Activated naive CD4-positive, alpha-beta T cell treated with anti-CD3 and anti-CD28 coated beads, Interleukin-2, amount 50 U/mL, for 24 hours (primary cell): ENCODE data around the gene LRRC27.
"Not testable (repeated sequence)": the region's sequence is repeated elsewhere in the genome, so short reads cannot be mapped to it uniquely, and the experiment has no call there.

Source experiments
- H3K27ac Mint-ChIP-seq: one replicate; pipeline ENCODE4 v1.8.0; 2021; ENCODE audit warnings: mild to moderate bottlenecking, mixed read lengths
- H3K27me3 Mint-ChIP-seq: one replicate; pipeline ENCODE4 v1.8.0; 2021; ENCODE audit warnings: mixed read lengths
- H3K36me3 Mint-ChIP-seq: one replicate; pipeline ENCODE4 v1.8.0; 2021; ENCODE audit warnings: mixed read lengths
- H3K4me1 Mint-ChIP-seq: one replicate; pipeline ENCODE4 v1.8.0; 2021; ENCODE audit warnings: mixed read lengths
- H3K4me3 Mint-ChIP-seq: one replicate; pipeline ENCODE4 v1.8.0; 2021; ENCODE audit warnings: mild to moderate bottlenecking, mixed read lengths
- H3K9me3 Mint-ChIP-seq: one replicate; pipeline ENCODE4 v1.8.0; 2021; ENCODE audit warnings: mixed read lengths

The LRRC27 gene

GRCh38 chr10:132379026-132379425 lies 47.0 kb downstream of the LRRC27 start:
- H3K27ac Mint-ChIP-seq, H3K27me3 Mint-ChIP-seq, H3K36me3 Mint-ChIP-seq, H3K4me1 Mint-ChIP-seq, H3K9me3 Mint-ChIP-seq, H3K4me3 Mint-ChIP-seq: not testable (repeated sequence)

DNA sequence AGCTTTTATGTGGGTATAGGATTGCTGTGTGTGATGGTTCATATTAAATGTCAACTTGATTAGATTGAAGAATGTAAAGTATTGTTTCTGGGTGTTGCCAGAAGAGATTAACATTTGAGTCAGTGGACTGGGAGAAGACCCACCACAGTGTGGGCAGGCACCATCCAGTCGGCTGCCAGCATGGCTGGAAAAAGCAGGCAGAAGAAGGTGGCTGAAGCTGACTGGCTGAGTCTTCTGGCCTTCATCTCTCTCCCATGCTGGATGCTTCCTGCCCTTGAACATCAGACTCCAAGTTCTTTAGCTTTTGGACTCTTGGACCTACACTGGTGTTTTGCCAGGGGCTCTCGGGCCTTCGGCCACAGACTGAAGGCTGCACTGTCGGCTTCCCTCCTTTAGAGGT lies 49.0 kb downstream of the LRRC27 start:
- H3K4me3 Mint-ChIP-seq, H3K4me1 Mint-ChIP-seq, H3K36me3 Mint-ChIP-seq, H3K27ac Mint-ChIP-seq, H3K9me3 Mint-ChIP-seq, H3K27me3 Mint-ChIP-seq: not testable (repeated sequence)

DNA sequence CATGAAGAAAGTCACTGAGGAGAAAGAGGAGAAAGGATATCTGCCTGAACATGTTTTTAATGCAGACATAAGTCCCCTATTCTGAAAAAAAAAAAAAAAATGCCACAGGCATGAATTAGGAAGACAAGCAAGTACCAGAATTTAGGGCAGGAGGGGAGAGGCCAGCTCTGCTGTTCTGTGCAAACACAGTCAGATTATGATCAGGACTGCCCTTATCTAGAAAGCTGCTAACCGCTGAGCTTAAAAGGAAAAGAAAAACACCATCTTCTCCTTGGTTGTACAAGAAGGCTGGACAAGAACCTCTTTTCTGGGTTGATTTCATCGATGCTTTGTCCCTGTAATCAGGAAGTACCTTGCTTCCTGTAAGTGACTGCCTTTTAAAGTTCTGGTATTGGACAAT lies 49.7 kb downstream of the LRRC27 start:
- Mint-ChIP-seq H3K36me3 (peaks cover 2% of the 10 kb centered on the region), H3K27me3 (no peaks in the 10 kb centered on the region), H3K9me3 (no peaks in the 10 kb centered on the region), H3K4me3 (no peak overlapping the region), H3K4me1 (peaks cover 4% of the 10 kb centered on the region), H3K27ac (no peak overlapping the region)

DNA sequence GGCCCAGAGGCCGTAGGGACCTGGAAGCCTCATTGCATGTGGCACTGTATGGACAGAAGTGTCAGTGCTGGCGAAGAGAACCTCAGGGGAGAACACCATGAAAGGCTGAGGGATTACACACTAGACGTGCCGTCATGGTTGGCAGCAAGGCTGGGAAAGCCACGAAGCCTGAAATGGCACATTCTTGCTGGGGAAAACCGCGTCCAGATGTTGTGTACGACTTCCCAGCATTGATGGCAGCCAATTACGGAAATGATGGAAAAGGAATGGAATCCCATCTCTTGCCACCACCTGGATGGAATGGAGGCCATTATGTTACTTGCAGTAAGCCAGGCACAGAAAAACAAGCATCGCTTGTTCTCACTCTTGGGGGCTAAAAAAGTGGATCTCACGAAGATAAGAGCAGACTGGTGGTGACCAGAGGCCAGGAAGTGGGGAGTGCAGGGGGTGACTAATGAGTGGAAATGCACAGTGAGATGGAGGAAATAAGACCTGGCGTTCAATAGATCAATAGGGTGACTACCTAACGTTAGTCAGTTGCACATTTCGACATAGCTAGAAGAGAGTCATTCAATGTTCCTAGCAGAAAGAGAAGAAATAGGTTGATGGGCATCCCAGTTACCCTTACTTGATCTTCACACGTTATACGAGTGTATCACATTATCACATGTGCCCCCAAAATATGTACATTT lies 50.4 kb downstream of the LRRC27 start:
- Mint-ChIP-seq H3K27ac (no peak overlapping the region), H3K36me3 (peaks cover 2% of the 10 kb centered on the region), H3K4me3 (no peak overlapping the region), H3K4me1 (peaks cover 4% of the 10 kb centered on the region), H3K27me3 (no peaks in the 10 kb centered on the region), H3K9me3 (no peaks in the 10 kb centered on the region)

- peaks cover 7% of the 10 kb centered on the region for H3K4me1 Mint-ChIP-seq
- no peak overlapping the region for H3K27ac Mint-ChIP-seq
- no peaks in the 10 kb centered on the region for H3K27me3 Mint-ChIP-seq
- H3K9me3 Mint-ChIP-seq = no peaks in the 10 kb centered on the region
- peaks cover 2% of the 10 kb centered on the region for H3K36me3 Mint-ChIP-seq
- H3K4me3 Mint-ChIP-seq = no peak overlapping the region
Observed at GRCh38 chr10:132383101-132383500, 51.1 kb downstream of the LRRC27 start.

DNA sequence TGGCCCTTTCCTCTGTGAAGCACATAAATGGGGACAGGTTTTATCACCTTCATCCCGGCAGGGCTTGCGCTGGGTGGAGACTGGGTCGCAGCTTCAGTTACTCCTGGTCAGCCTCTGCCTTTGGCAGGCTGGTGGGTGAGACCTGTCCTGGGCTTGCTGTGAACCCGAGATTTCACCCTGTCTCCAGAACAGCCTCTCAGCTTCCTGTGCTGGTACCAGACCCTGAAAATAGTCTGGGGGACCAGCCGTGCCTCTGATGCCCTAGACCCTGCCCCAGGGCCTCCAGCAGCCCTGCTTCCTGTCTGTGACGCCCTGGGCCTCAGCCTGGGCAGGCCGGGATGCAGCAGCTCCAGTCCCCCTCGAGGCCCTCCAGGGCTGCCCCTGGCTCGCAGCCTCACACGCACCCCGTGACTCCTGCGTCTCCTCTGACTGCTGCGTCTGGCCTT lies 51.8 kb downstream of the LRRC27 start:
- peaks cover 2% of the 10 kb centered on the region for H3K36me3 Mint-ChIP-seq
- H3K27ac Mint-ChIP-seq = no peak overlapping the region
- no peaks in the 10 kb centered on the region for H3K27me3 Mint-ChIP-seq
- H3K9me3 Mint-ChIP-seq = no peaks in the 10 kb centered on the region
- no peak overlapping the region for H3K4me3 Mint-ChIP-seq
- peaks cover 7% of the 10 kb centered on the region for H3K4me1 Mint-ChIP-seq

DNA sequence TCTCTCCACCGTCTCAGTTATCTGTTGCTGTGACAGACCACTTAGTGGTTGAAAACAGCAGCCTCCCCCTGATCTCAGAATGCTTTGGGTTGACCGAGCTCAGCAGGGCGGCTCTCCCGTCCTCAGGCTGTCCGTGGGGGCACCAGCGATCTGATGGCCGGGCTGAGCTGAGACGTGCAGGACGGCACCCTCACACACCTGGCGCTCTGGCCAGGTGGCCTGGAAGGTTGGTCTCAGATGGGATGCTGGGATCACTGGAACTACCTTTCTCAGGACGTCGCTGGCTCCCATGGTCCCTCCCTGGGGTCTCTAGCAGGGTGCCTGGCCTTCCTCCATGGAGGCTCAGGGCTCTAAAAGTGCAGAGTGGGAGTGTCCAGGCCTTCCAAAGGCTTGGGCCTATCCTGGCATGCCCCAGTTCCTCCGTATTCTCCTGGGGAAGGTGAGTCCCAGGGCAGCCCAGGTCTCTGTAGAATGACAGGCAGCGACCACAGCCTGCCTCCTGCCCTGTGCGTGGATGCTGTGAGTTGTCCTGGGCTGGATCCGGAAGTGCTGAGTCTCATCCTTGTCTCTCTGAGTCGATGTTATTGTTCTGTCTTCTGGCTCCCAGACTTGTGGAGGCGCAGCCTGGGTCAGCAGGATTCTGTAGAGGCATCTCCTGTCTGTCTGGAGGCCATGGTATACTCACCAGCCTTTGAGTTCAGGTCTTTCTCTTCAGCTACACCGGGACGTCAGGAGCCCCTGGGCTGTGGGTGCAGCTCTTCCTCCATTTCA lies 52.8 kb downstream of the LRRC27 start:
- H3K27ac Mint-ChIP-seq = no peak overlapping the region
- peaks cover 7% of the 10 kb centered on the region for H3K4me1 Mint-ChIP-seq
- H3K4me3 Mint-ChIP-seq = no peak overlapping the region
- no peaks in the 10 kb centered on the region for H3K27me3 Mint-ChIP-seq
- H3K9me3 Mint-ChIP-seq = no peaks in the 10 kb centered on the region
- no peaks in the 10 kb centered on the region for H3K36me3 Mint-ChIP-seq

DNA sequence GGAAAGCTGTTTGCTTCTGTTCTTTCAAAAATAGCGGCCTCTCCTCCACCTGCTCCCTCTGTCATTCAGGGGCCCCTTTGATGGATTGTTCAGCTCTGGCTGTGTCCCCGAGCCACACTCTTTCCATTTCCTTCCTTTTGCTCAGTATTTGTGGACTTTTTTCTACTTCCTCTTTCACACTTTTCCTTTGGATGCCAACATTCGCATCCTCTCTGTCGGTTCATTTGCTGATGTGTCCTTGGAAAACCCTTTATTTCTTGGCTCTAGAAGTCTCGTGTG lies 53.3 kb downstream of the LRRC27 start:
- Mint-ChIP-seq H3K4me1 (peaks cover 7% of the 10 kb centered on the region), H3K27me3 (no peaks in the 10 kb centered on the region), H3K4me3 (no peak overlapping the region), H3K36me3 (no peaks in the 10 kb centered on the region), H3K27ac (no peak overlapping the region), H3K9me3 (no peaks in the 10 kb centered on the region)

GRCh38 chr10:132385721-132386418 lies 53.9 kb downstream of the LRRC27 start:
- Mint-ChIP-seq H3K27ac (no peak overlapping the region), H3K9me3 (no peaks in the 10 kb centered on the region), H3K4me1 (peaks cover 7% of the 10 kb centered on the region), H3K36me3 (no peaks in the 10 kb centered on the region), H3K27me3 (no peaks in the 10 kb centered on the region), H3K4me3 (no peak overlapping the region)

DNA sequence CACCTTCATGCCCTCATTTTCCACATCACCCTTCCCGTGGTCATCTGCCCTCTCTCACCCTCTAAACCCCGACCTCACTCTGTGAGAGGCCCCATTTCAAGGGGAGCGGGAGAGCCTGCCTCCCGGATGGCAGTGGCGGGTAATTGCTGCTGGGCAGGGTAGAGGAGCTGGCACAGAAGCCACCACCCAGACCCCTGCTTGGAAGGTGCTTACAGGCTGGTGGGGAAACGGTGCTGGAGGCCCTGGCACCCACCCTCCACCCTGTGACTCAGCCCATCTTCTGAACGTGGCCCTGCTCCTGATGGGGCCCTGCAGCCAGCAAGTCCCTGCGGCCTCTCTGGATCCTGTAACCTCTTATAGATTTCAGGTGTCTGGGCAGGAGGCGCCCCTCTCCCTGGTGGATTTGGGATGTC lies 54.4 kb downstream of the LRRC27 start:
- no peak overlapping the region for H3K27ac Mint-ChIP-seq
- no peak overlapping the region for H3K4me3 Mint-ChIP-seq

DNA sequence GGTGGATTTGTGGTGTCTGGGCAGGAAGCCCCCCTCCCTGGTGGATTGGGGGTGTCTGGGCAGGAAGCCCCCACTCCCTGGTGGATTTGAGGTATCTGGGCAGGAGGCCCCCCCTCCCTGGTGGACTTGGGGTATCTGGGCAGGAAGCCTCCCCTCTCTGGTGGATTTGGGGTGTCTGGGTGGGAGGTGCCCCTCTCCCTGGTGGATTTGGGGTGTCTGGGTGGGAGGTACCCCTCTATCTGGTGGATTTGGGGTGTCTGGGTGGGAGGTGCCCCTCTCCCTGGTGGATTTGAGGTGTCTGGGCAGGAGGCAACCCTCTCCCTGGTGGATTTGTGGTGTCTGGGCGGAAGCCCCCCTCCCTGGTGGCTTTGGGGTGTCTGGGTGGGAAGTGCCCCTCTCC lies 54.9 kb downstream of the LRRC27 start:
- H3K4me3 Mint-ChIP-seq, H3K27ac Mint-ChIP-seq, H3K9me3 Mint-ChIP-seq, H3K36me3 Mint-ChIP-seq, H3K4me1 Mint-ChIP-seq, H3K27me3 Mint-ChIP-seq: not testable (repeated sequence)

More for the DNA sequence above, 54.4 kb downstream of the LRRC27 start:
- Mint-ChIP-seq H3K27me3 (no peaks in the 10 kb centered on the region), H3K4me1 (peaks cover 6% of the 10 kb centered on the region), H3K9me3 (no peaks in the 10 kb centered on the region), H3K36me3 (no peaks in the 10 kb centered on the region)

GRCh38 chr10:132387764-132388210 lies 55.8 kb downstream of the LRRC27 start:
- peak overlapping the region; percentile 96 for H3K27ac Mint-ChIP-seq
- peaks cover 3% of the 10 kb centered on the region for H3K4me1 Mint-ChIP-seq
- H3K27me3 Mint-ChIP-seq = no peaks in the 10 kb centered on the region
- H3K9me3 Mint-ChIP-seq = no peaks in the 10 kb centered on the region
- H3K4me3 Mint-ChIP-seq = peak overlapping the region; percentile 12
- H3K36me3 Mint-ChIP-seq = no peaks in the 10 kb centered on the region

GRCh38 chr10:132388891-132389432 lies 57.0 kb downstream of the LRRC27 start:
- no peaks in the 10 kb centered on the region for H3K9me3 Mint-ChIP-seq
- H3K4me3 Mint-ChIP-seq = no peak overlapping the region
- H3K27me3 Mint-ChIP-seq = no peaks in the 10 kb centered on the region
- H3K27ac Mint-ChIP-seq = no peak overlapping the region
- no peaks in the 10 kb centered on the region for H3K36me3 Mint-ChIP-seq
- peaks cover 3% of the 10 kb centered on the region for H3K4me1 Mint-ChIP-seq

DNA sequence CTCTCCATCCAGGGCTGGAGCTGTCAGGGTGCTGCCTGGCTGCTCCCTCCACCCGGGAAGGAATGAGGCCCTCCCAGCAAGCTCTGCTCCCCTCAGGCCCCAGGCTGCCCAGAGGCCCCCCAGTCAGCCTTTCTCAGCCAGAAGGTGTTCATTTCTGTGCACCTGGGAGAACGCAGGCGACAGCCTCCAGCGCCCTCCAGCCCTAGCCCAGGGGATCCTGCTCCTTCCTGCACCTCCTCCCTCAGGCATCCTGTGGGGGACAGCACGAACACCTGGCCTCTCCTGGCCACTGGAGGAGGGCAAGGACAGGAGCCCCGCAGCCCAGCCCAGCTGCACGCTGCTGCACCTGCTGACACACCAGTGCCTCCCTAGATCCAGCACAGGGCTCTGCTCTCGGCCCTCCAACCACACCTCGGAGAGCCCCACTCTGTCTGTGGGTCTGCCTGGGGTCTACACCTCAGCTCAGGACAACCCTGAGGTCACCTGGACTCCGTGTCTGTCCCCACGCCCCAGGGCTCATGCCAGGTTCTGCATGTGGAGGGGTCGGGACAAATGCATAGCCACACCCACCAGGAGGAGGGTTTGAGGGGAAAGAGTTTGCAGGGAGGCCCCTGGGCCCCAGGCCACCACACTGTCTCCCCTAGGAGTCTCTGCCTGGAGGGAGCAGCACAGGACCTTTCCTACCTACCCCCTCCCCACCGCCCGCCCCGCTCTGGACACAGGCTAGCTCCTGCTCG lies 57.6 kb downstream of the LRRC27 start:
- Mint-ChIP-seq H3K4me1 (peaks cover 3% of the 10 kb centered on the region), H3K27ac (peak overlapping the region; percentile 77), H3K9me3 (no peaks in the 10 kb centered on the region), H3K36me3 (no peaks in the 10 kb centered on the region), H3K27me3 (no peaks in the 10 kb centered on the region), H3K4me3 (no peak overlapping the region)

DNA sequence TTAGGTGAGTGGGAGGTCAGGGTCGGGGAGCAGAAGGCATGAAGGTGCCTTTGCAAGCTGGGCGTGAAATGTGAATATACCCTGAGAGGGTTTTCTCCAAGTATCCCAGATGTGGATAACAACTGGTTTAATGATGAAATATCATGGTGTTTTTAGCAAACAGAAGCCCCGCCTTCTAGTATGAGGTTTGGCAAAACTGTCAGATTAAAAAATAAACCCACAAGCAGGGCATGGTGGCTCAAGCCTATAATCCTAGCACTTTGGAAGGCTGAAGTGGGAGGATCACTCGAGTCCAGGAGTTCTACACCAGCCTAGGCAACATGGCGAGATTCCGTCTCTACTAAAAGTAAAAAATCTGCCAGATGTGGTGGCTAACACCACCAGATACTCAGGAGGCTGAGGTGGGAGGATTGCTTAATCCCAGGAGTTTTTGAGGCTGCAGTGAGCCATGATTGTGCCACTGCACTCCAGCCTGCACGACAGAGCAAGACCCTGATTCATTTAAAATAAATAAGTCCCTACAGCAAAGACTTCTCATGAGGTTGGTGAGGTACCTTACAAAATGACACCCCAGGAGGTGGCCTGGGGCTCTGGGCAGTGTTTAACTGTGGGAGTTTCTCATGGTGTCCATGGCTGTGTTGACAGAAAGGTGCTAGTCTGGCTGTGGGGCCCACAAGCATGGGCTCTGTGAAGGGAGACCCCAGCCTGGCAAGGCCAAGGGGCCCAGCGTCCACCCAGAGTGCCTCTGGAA lies 58.4 kb downstream of the LRRC27 start:
- Mint-ChIP-seq H3K4me3 (no peak overlapping the region), H3K9me3 (no peaks in the 10 kb centered on the region), H3K27ac (no peak overlapping the region), H3K4me1 (peaks cover 3% of the 10 kb centered on the region), H3K36me3 (no peaks in the 10 kb centered on the region), H3K27me3 (no peaks in the 10 kb centered on the region)
